ACHN (cell line): Measurements from ENCODE around the gene RSL24D1.

Experiments
- DNase-seq: peaks from one replicate; pipeline ENCODE4 v3.0.0-alpha.2; 2015
- in situ Hi-C: cut with HindIII; loops from 2 replicates; pipeline ENCODE4 v1.10.0; 2017; ENCODE audit warnings: low sequenced_read_pairs, low pct_ligation_motif_present, low pct_unique_long_range_greater_than_20kb

RSL24D1 gene

GRCh38 chr15:55196458-55197361, at the start of gene RSL24D1:
TSS of gene RSL24D1 (minus strand) at chr15:55196941. CDS start at chr15:55196890, 51 bp downstream.
- peak; percentile 98 for DNase-seq
- in situ Hi-C loops, result no loop called here

- DNase-seq, result no peak
- in situ Hi-C loops, result no loop called here
These were observed 48.3 kb upstream of the RSL24D1 start for GRCh38 chr15:55245059-55245458.

- no peak for DNase-seq
- in situ Hi-C loops, result no loop called here
These were observed 45.1 kb upstream of the RSL24D1 start for GRCh38 chr15:55241891-55242290.

GRCh38 chr15:55241186-55241585, 44.4 kb upstream of the RSL24D1 start:
- in situ Hi-C loops, result no loop called here
- no peak for DNase-seq

- no peak for DNase-seq
- in situ Hi-C loops, result no loop called here
These were observed 43.5 kb upstream of the RSL24D1 start for GRCh38 chr15:55240125-55240760.

GRCh38 chr15:55239440-55240124, 42.8 kb upstream of the RSL24D1 start:
- in situ Hi-C loops, result no loop called here
- no peak for DNase-seq

GRCh38 chr15:55238877-55239276, 42.1 kb upstream of the RSL24D1 start:
- in situ Hi-C loops, result no loop called here
- DNase-seq, result no peak

- DNase-seq, result no peak
- in situ Hi-C loops, result no loop called here
These were observed 40.7 kb upstream of the RSL24D1 start for GRCh38 chr15:55237219-55238130.

GRCh38 chr15:55235546-55236036, 38.9 kb upstream of the RSL24D1 start:
- in situ Hi-C loops, result no loop called here
- DNase-seq, result no peak

GRCh38 chr15:55234800-55235104, 38.0 kb upstream of the RSL24D1 start:
- in situ Hi-C loops, result no loop called here
- no peak for DNase-seq

GRCh38 chr15:55234104-55234799, 37.5 kb upstream of the RSL24D1 start:
- no peak for DNase-seq
- in situ Hi-C loops, result no loop called here

- no peak for DNase-seq
- in situ Hi-C loops, result no loop called here
These were observed 34.7 kb upstream of the RSL24D1 start for GRCh38 chr15:55231455-55231854.

GRCh38 chr15:55230953-55231352, 34.2 kb upstream of the RSL24D1 start:
- no peak for DNase-seq
- in situ Hi-C loops, result no loop called here

- DNase-seq, result no peak
- in situ Hi-C loops, result no loop called here
These were observed 33.4 kb upstream of the RSL24D1 start for GRCh38 chr15:55230051-55230670.

GRCh38 chr15:55226127-55226526, 29.4 kb upstream of the RSL24D1 start:
- in situ Hi-C loops, result no loop called here
- DNase-seq, result no peak

GRCh38 chr15:55224892-55225291, 28.2 kb upstream of the RSL24D1 start:
- no peak for DNase-seq
- in situ Hi-C loops, result no loop called here

- in situ Hi-C loops, result no loop called here
- no peak for DNase-seq
These were observed 25.8 kb upstream of the RSL24D1 start for GRCh38 chr15:55222588-55222987.
